ENCODE data around the gene MEIKIN. TPM values are rescaled to one million over a fixed set of nuclear protein-coding genes. Genes with fewer than 3 reads are reported as not detected.

The MEIKIN gene, protein sequence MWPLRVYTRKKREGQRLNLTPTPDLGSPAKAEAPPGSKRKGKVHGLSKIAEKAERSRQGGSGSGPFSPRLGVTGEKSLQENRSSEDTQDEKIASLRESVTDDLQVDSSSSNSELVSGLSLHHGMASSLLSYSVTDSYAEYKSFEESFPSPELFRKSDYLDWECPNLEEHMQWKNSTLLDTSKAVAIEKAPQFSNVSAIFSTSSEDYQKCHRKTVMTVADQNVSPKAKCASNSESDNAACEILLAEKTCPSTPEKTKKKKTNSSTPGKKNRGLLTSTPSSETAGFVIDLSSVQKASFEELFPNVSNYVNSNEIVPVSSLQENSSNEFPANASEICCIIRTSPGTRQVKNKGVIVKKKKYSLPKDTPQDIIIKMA
- not detected in 2 replicates for total RNA-seq (2014; rRNA removed; shearing (Covaris generic))

DNA sequence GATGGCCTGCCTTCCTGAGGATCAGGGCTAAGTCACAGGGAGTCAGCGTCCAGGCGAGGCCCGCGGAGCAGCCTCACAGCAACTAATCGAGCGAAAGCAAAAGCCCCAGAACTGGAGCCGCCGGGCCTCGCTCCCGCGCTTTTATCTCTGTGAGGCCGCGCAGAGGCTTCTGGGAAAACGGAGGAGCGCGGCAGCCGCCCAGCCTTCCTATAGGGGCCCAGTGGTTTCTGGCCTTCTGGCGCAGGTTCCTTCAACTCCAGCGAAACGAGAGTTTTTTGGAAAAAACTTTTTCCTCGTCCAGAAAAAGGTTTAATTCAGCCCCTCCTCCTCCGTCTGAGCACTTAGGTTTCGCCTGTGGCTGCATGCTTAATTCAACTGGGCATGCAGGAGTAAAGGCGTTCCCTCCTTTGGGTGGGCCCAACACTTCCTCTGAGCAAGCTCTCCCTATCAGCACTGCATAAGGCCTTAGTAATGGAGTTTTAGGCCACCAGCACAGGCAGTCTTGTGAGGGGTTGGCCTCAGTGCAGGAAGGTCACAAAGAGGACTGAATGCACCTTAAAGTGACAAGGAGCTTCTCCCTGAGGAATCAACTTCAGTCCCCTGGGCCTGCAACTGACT lies at the start of gene MEIKIN:
TSS of gene MEIKIN (minus strand) at position 113 of the 618 bp plus-strand sequence. CDS start 158 bp downstream, outside the sequence.
- no peak for DNase-seq
- Histone ChIP-seq H3K36me3 (replicated peaks; ENCODE audit: control insufficient read depth, insufficient read depth, low read length) (no peaks in the 10 kb centered on the region), H3K4me3 (ENCODE audit: insufficient read depth, low read depth, low read length) (no peak within 1 kb of the TSS), H3K27me3 (ENCODE audit: control insufficient read depth, insufficient read depth, low read length) (no peaks in the 10 kb centered on the region)

DNA sequence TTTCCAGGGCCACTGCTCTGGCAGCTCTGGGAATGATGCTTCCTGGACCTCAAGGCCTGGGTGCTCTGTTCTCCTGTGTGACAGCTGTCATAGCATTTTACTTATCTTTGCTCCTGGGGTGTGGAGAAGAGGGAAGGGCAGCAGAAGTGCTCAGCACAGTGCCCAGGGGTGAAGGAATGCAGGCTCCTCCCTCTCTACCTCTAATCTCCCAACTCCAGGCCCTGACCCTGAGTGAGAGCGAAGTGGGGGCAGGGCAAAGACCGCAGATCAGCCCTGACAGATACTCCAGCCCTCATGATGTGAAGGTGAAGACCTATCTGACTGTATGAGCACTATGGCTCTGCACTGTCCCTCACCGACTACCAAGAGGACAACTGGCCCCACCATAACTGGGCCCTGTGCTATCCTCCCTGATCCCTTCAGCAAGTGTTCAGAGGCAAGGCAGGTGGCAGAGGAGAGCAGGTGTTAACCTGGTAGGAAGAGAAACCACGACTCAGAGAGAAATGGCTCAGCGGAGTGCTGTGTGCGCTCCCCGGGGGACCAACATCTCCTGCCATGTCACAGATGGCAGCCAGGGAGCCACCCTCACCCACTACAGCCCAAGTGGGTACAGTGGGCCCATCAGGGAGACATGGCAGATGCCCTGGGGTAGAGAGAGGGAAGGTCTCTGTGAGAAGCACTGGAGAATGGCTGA lies 49.2 kb upstream of the MEIKIN start:
- DNase-seq: peak; percentile 64
- H3K4me3 ChIP-seq (ENCODE audit: insufficient read depth, low read depth, low read length): no peak overlapping the region
- H3K27me3 ChIP-seq (ENCODE audit: control insufficient read depth, insufficient read depth, low read length): no peaks in the 10 kb centered on the region
- no peaks in the 10 kb centered on the region for H3K36me3 ChIP-seq (replicated peaks; ENCODE audit: control insufficient read depth, insufficient read depth, low read length)

GRCh38 chr5:131994090-131994489 lies 48.6 kb upstream of the MEIKIN start:
- DNase-seq: no peak
- Histone ChIP-seq H3K36me3 (replicated peaks; ENCODE audit: control insufficient read depth, insufficient read depth, low read length) (no peaks in the 10 kb centered on the region), H3K4me3 (ENCODE audit: insufficient read depth, low read depth, low read length) (no peak overlapping the region), H3K27me3 (ENCODE audit: control insufficient read depth, insufficient read depth, low read length) (no peaks in the 10 kb centered on the region)

DNA sequence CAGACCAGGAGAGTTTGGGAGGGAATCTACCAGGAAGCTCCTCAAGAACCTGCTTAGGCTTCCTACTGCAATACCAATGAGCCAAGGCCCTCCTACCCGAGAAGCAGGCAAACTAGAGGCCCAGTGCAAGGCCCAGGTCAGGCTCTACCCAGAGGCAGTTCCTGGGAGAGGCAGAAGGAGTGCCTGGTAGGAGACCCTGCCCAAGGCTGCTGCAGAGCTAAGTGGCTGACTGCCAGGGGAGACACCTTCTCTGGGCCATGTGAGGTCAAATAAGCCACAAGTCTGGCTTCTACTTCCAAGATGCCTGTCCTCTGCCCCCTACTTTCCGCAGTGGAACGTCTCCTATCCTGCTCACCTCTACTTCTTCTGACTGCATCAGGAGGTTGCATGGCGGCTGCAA lies 48.2 kb upstream of the MEIKIN start:
- no peaks in the 10 kb centered on the region for H3K27me3 ChIP-seq (ENCODE audit: control insufficient read depth, insufficient read depth, low read length)
- no peak for DNase-seq
- no peaks in the 10 kb centered on the region for H3K36me3 ChIP-seq (replicated peaks; ENCODE audit: control insufficient read depth, insufficient read depth, low read length)
- H3K4me3 ChIP-seq (ENCODE audit: insufficient read depth, low read depth, low read length): no peak overlapping the region

- Histone ChIP-seq H3K27me3 (ENCODE audit: control insufficient read depth, insufficient read depth, low read length) (no peaks in the 10 kb centered on the region), H3K4me3 (ENCODE audit: insufficient read depth, low read depth, low read length) (no peak overlapping the region), H3K36me3 (replicated peaks; ENCODE audit: control insufficient read depth, insufficient read depth, low read length) (no peaks in the 10 kb centered on the region)
- DNase-seq: no peak
These were observed 46.9 kb upstream of the MEIKIN start for GRCh38 chr5:131992370-131992769.

- H3K36me3 ChIP-seq (replicated peaks; ENCODE audit: control insufficient read depth, insufficient read depth, low read length): no peaks in the 10 kb centered on the region
- H3K4me3 ChIP-seq (ENCODE audit: insufficient read depth, low read depth, low read length): no peak overlapping the region
- DNase-seq: peak; percentile 65
- no peaks in the 10 kb centered on the region for H3K27me3 ChIP-seq (ENCODE audit: control insufficient read depth, insufficient read depth, low read length)
These were observed 46.3 kb upstream of the MEIKIN start for GRCh38 chr5:131991593-131992324.

- no peak overlapping the region for H3K4me3 ChIP-seq (ENCODE audit: insufficient read depth, low read depth, low read length)
- H3K27me3 ChIP-seq (ENCODE audit: control insufficient read depth, insufficient read depth, low read length): no peaks in the 10 kb centered on the region
- H3K36me3 ChIP-seq (replicated peaks; ENCODE audit: control insufficient read depth, insufficient read depth, low read length): no peaks in the 10 kb centered on the region
- DNase-seq: no peak
These were observed 45.3 kb upstream of the MEIKIN start for GRCh38 chr5:131990716-131991115.

- no peaks in the 10 kb centered on the region for H3K27me3 ChIP-seq (ENCODE audit: control insufficient read depth, insufficient read depth, low read length)
- no peaks in the 10 kb centered on the region for H3K36me3 ChIP-seq (replicated peaks; ENCODE audit: control insufficient read depth, insufficient read depth, low read length)
- no peak for DNase-seq
- no peak overlapping the region for H3K4me3 ChIP-seq (ENCODE audit: insufficient read depth, low read depth, low read length)
These were observed 43.1 kb upstream of the MEIKIN start for GRCh38 chr5:131988601-131989000.

GRCh38 chr5:131987251-131987650 lies 41.8 kb upstream of the MEIKIN start:
- DNase-seq: no peak
- Histone ChIP-seq H3K36me3 (replicated peaks; ENCODE audit: control insufficient read depth, insufficient read depth, low read length) (no peaks in the 10 kb centered on the region), H3K27me3 (ENCODE audit: control insufficient read depth, insufficient read depth, low read length) (no peaks in the 10 kb centered on the region), H3K4me3 (ENCODE audit: insufficient read depth, low read depth, low read length) (no peak overlapping the region)

GRCh38 chr5:131986161-131986912 lies 40.9 kb upstream of the MEIKIN start:
- no peak for DNase-seq

GRCh38 chr5:131984956-131985665 lies 39.6 kb upstream of the MEIKIN start:
- Histone ChIP-seq H3K4me3 (ENCODE audit: insufficient read depth, low read depth, low read length) (no peak overlapping the region), H3K27me3 (ENCODE audit: control insufficient read depth, insufficient read depth, low read length) (no peaks in the 10 kb centered on the region), H3K36me3 (replicated peaks; ENCODE audit: control insufficient read depth, insufficient read depth, low read length) (no peaks in the 10 kb centered on the region)
- DNase-seq: no peak

More at GRCh38 chr5:131986161-131986912, 40.9 kb upstream of the MEIKIN start:
- no peaks in the 10 kb centered on the region for H3K27me3 ChIP-seq (ENCODE audit: control insufficient read depth, insufficient read depth, low read length)
- no peaks in the 10 kb centered on the region for H3K36me3 ChIP-seq (replicated peaks; ENCODE audit: control insufficient read depth, insufficient read depth, low read length)
- H3K4me3 ChIP-seq (ENCODE audit: insufficient read depth, low read depth, low read length): no peak overlapping the region

DNA sequence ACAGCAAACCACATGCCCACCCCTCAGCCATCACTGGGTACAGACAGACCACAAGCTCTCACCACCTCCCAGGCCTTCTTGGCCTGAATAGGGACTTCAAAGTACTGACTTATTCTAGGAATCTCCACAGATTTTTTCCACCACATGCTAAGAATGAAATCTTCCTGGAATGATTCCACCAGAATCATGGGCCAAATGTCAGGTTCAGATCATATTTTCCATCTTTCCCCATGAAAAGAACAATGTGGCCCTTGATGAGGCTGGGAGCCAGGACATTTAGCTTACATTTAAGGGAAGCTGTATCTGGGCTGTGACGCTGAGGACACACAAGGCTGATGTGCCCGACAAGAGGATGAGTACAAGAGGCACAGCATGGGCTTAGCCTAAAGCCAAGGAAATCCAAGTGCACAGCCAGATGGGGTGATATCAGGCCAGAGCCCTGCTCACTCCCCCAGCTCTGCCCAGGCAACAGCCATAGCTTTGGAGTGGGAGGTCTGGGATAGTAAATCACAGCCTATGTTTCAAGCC lies 37.8 kb upstream of the MEIKIN start:
- no peaks in the 10 kb centered on the region for H3K27me3 ChIP-seq (ENCODE audit: control insufficient read depth, insufficient read depth, low read length)
- DNase-seq: no peak
- H3K4me3 ChIP-seq (ENCODE audit: insufficient read depth, low read depth, low read length): no peak overlapping the region
- no peaks in the 10 kb centered on the region for H3K36me3 ChIP-seq (replicated peaks; ENCODE audit: control insufficient read depth, insufficient read depth, low read length)

GRCh38 chr5:131981516-131981915 lies 36.1 kb upstream of the MEIKIN start:
- DNase-seq: no peak

More at GRCh38 chr5:131981516-131981915, 36.1 kb upstream of the MEIKIN start:
- no peak overlapping the region for H3K4me3 ChIP-seq (ENCODE audit: insufficient read depth, low read depth, low read length)
- H3K27me3 ChIP-seq (ENCODE audit: control insufficient read depth, insufficient read depth, low read length): no peaks in the 10 kb centered on the region
- H3K36me3 ChIP-seq (replicated peaks; ENCODE audit: control insufficient read depth, insufficient read depth, low read length): no peaks in the 10 kb centered on the region

Data from H7 (cell line).